H1 (cell line): ENCODE results near the gene RPL37. TPM values are rescaled to one million over a fixed set of nuclear protein-coding genes. Genes with fewer than 3 reads are reported as not detected.

ENCODE experiments used
- CTCF ChIA-PET: fragments of 300-600 bp; sonication (Branson Sonifier 250); formaldehyde crosslinking; loops from one replicate; lab custom pipeline; 2021; ENCODE audit not compliant: partially characterized antibody; lab: Charles Lee
- POLR2A ChIA-PET: fragments of 300-600 bp; sonication (Branson Sonifier 250); formaldehyde crosslinking; loops from one replicate; lab custom pipeline; 2021; ENCODE audit warnings: inconsistent platforms; ENCODE audit not compliant: partially characterized antibody; lab: Charles Lee
- DNase-seq, 2 experiments: peaks; one replicate each; pipeline versions ENCODE4 v3.0.0 to v3.0.0-alpha.2; 2010 to 2022; ENCODE audit warnings: low spot score in 2 of 2, low read depth in 1 of 2, mixed read lengths in 1 of 2
- FAIRE-seq: peaks from 2 replicates; lab custom pipeline; 2011; peaks lifted over from hg19 to GRCh38; lab: Jason Lieb, UNC
- H2AFZ ChIP-seq: 2 replicates; pipeline ENCODE4 v1.8.1; 2012; ENCODE audit warnings: low read length, inconsistent platforms
- H2AK5ac ChIP-seq: 2 replicates; pipeline ENCODE4 v1.6.1; 2013; ENCODE audit warnings: low read depth, low read length
- H2BK120ac ChIP-seq: replicated peaks from 2 replicates; pipeline ENCODE3; 2013; ENCODE audit warnings: low read depth, low read length, inconsistent platforms
- H2BK12ac ChIP-seq: 2 replicates; pipeline ENCODE4 v1.6.1; 2013; ENCODE audit warnings: low read depth, low read length
- H2BK15ac ChIP-seq: 2 replicates; pipeline ENCODE4 v1.6.1; 2013; ENCODE audit warnings: low read length
- H2BK20ac ChIP-seq: 2 replicates; pipeline ENCODE4 v1.6.1; 2013; ENCODE audit warnings: low read length
- H2BK5ac ChIP-seq: 2 replicates; pipeline ENCODE4 v1.6.1; 2013; ENCODE audit warnings: low read depth, low read length
- H3K14ac ChIP-seq: 2 replicates; pipeline ENCODE4 v1.6.1; 2013; ENCODE audit warnings: inconsistent platforms; ENCODE audit not compliant: insufficient read length
- H3K18ac ChIP-seq: 2 replicates; pipeline ENCODE4 v1.6.1; 2013; ENCODE audit warnings: low read length; ENCODE audit errors: extremely low read depth
- H3K23ac ChIP-seq: 2 replicates; pipeline ENCODE4 v1.6.1; 2013; ENCODE audit warnings: inconsistent platforms; ENCODE audit not compliant: insufficient read length
- H3K23me2 ChIP-seq: 2 replicates; pipeline ENCODE4 v1.6.1; 2013; ENCODE audit warnings: low read depth, low read length
- H3K27ac ChIP-seq: 2 replicates; pipeline ENCODE4 v1.6.1; 2011; ENCODE audit warnings: low read depth, low read length, inconsistent platforms
- H3K27me3 ChIP-seq, 4 experiments: replicated peaks in 1 of 4; 1 replicate in 1 of 4; 2 replicates in 3 of 4; pipeline versions ENCODE4 v1.6.1 to v1.8.1; 2011 to 2013; ENCODE audit warnings: low read length in 3 of 4, mild to moderate bottlenecking in 3 of 4, inconsistent platforms in 2 of 4, mixed read lengths in 2 of 4, moderate library complexity in 1 of 4; ENCODE audit not compliant: control insufficient read depth in 3 of 4, insufficient read depth in 3 of 4; ENCODE audit errors: extremely low read depth in 1 of 4
- H3K36me3 ChIP-seq, 4 experiments: 2 replicates each; pipeline versions ENCODE4 v1.6.1 to v1.8.1; 2011 to 2013; ENCODE audit warnings: mild to moderate bottlenecking in 4 of 4, low read length in 3 of 4, moderate library complexity in 2 of 4, control low read depth in 1 of 4, inconsistent platforms in 1 of 4; ENCODE audit not compliant: insufficient read depth in 4 of 4, control insufficient read depth in 2 of 4
- H3K4ac ChIP-seq: replicated peaks from 2 replicates; pipeline ENCODE3; 2013; ENCODE audit warnings: low read length, low read depth, mixed read lengths, inconsistent platforms; ENCODE audit not compliant: insufficient read length
- H3K4me1 ChIP-seq, 4 experiments: replicated peaks in 1 of 4; 1 replicate in 1 of 4; 2 replicates in 3 of 4; pipeline versions ENCODE4 v1.6.1 to v1.8.1; 2011 to 2013; ENCODE audit warnings: low read length in 3 of 4, inconsistent platforms in 2 of 4, mixed read lengths in 1 of 4; ENCODE audit not compliant: insufficient read depth in 4 of 4, control insufficient read depth in 3 of 4
- H3K4me2 ChIP-seq, 2 experiments: 2 replicates each; pipeline versions ENCODE4 v1.6.1 to v1.8.1; 2011 to 2013; ENCODE audit warnings: low read depth in 2 of 2, low read length in 2 of 2, control low read depth in 1 of 2, inconsistent platforms in 1 of 2, mild to moderate bottlenecking in 1 of 2; ENCODE audit not compliant: insufficient read depth in 1 of 2
- H3K4me3 ChIP-seq, 4 experiments: fragments of 200-600, 300-600 bp in 1 of 4; sonication (generic), shearing (Covaris generic), sonication (Bioruptor Twin) in 1 of 4; 2 replicates each; pipeline versions ENCODE4 v1.5.1 to v1.8.1; 2011 to 2016; ENCODE audit warnings: low read length in 4 of 4, low read depth in 3 of 4, control low read depth in 2 of 4, inconsistent platforms in 2 of 4, mild to moderate bottlenecking in 2 of 4, mixed read lengths in 1 of 4, moderate library complexity in 1 of 4; ENCODE audit not compliant: insufficient read depth in 2 of 4; ENCODE audit errors: extremely low read depth in 1 of 4
- H3K56ac ChIP-seq: replicated peaks from 2 replicates; pipeline ENCODE3; 2013; ENCODE audit warnings: low read depth, mild to moderate bottlenecking, mixed read lengths, low read length, inconsistent platforms; ENCODE audit not compliant: insufficient read length
- H3K79me1 ChIP-seq: 2 replicates; pipeline ENCODE4 v1.6.1; 2013; ENCODE audit warnings: low read depth, low read length, control low read depth
- H3K79me2 ChIP-seq, 2 experiments: 2 replicates each; pipeline versions ENCODE4 v1.6.1 to v1.8.1; 2012 to 2013; ENCODE audit warnings: low read length in 2 of 2, mild to moderate bottlenecking in 2 of 2, inconsistent platforms in 1 of 2; ENCODE audit not compliant: insufficient read depth in 2 of 2, control insufficient read depth in 1 of 2
- H3K9ac ChIP-seq, 4 experiments: replicated peaks in 1 of 4; 1 replicate in 1 of 4; 2 replicates in 3 of 4; pipeline versions ENCODE4 v1.6.1 to v1.8.1; 2011 to 2013; ENCODE audit warnings: low read depth in 3 of 4, low read length in 3 of 4, control low read depth in 2 of 4, mild to moderate bottlenecking in 2 of 4, moderate library complexity in 2 of 4, inconsistent platforms in 1 of 4; ENCODE audit errors: extremely low read depth in 1 of 4
- H3K9me3 ChIP-seq, 2 experiments: 2 replicates each; pipeline versions ENCODE4 v1.6.1 to v1.8.1; 2012 to 2013; ENCODE audit warnings: mild to moderate bottlenecking in 2 of 2, moderate library complexity in 2 of 2, control low read depth in 1 of 2, inconsistent platforms in 1 of 2, low read depth in 1 of 2, low read length in 1 of 2, mixed read lengths in 1 of 2; ENCODE audit not compliant: insufficient read depth in 2 of 2
- H4K20me1 ChIP-seq, 2 experiments: replicated peaks in 1 of 2; 2 replicates each; pipeline versions ENCODE3 to v1.8.1; 2011 to 2013; ENCODE audit warnings: inconsistent platforms in 2 of 2, low read length in 2 of 2, mild to moderate bottlenecking in 1 of 2; ENCODE audit not compliant: insufficient read depth in 2 of 2, control insufficient read depth in 1 of 2
- H4K5ac ChIP-seq: 2 replicates; pipeline ENCODE4 v1.6.1; 2013; ENCODE audit warnings: low read length, low read depth, mixed read lengths, inconsistent platforms; ENCODE audit not compliant: insufficient read length
- H4K8ac ChIP-seq: 2 replicates; pipeline ENCODE4 v1.8.0; 2013; ENCODE audit warnings: mild to moderate bottlenecking, moderate library complexity, low read length, inconsistent platforms; ENCODE audit not compliant: insufficient read depth; ENCODE audit errors: extremely low read depth
- H4K91ac ChIP-seq: replicated peaks from 2 replicates; pipeline ENCODE3; 2013; ENCODE audit warnings: low read length, mixed read lengths, inconsistent platforms; ENCODE audit not compliant: insufficient read length
- BCL11A ChIP-seq, 2 experiments: IDR thresholded peaks; one replicate each; pipeline ENCODE4 v1.6.1; 2011; ENCODE audit warnings: low read depth in 2 of 2, low read length in 2 of 2, mild to moderate bottlenecking in 2 of 2
- JUN ChIP-seq: IDR thresholded peaks from 2 replicates; pipeline ENCODE4 v1.6.1; 2011; ENCODE audit warnings: low read depth, mild to moderate bottlenecking, improper control_type of control experiment, low read length
- KDM1A ChIP-seq: fragments of 200-600, 300-600 bp; sonication (generic); IDR thresholded peaks from 2 replicates; pipeline ENCODE4 v1.7.1; 2016; ENCODE audit warnings: mild to moderate bottlenecking, low read length, borderline replicate concordance
- POLR2A ChIP-seq, 2 experiments: IDR thresholded peaks; 1 replicate in 1 of 2; 2 replicates in 1 of 2; pipeline ENCODE4 v1.6.1; 2011; ENCODE audit warnings: low read depth in 2 of 2, low read length in 2 of 2, mild to moderate bottlenecking in 2 of 2; ENCODE audit errors: control extremely low read depth in 1 of 2
- POLR2AphosphoS5 ChIP-seq: IDR thresholded peaks from 2 replicates; pipeline ENCODE4 v1.6.1; 2011; ENCODE audit warnings: low read depth, low read length
- WGBS, 2 experiments: shearing (Covaris generic) in 1 of 2; methylation state at CpG; one replicate each; pipeline versions ENCODE4 v1.1.6 to v1.1.7; 2013 to 2015; ENCODE audit warnings: low lambda C conversion rate in 2 of 2, mixed read lengths in 2 of 2, inconsistent platforms in 1 of 2, low coverage in 1 of 2, missing lambda C conversion rate in 1 of 2; ENCODE audit not compliant: insufficient replicate concordance in 2 of 2, insufficient coverage in 1 of 2, insufficient read length in 1 of 2; ENCODE audit errors: extremely low coverage in 1 of 2, missing lambda C conversion rate in 1 of 2; 5-methylcytosine and 5-hydroxymethylcytosine counted together
- polyA plus RNA-seq, 7 experiments: library from polyadenylated mRNA; depleted of rRNA in 3 of 7; stranded (reverse) in 5 of 7; unstranded in 2 of 7; fragments of >200 nt in 5 of 7; fragments of 200-250 nt in 2 of 7; gene quantifications; 1 replicate in 5 of 7; 2 replicates in 1 of 7; 4 replicates in 1 of 7; pipeline versions ENCODE4 v1.2.1 to v1.2.3, GENCODE V29; 2011 to 2013; ENCODE audit warnings: missing spikeins in 2 of 7, mixed read lengths in 2 of 7
- total RNA-seq: library from RNA; stranded (reverse); fragmentation: NEBNext Ultra II Directional; extraction: Animal tissue kit (Norgen Biotek cat#: 25700); gene quantifications from 2 replicates; pipeline ENCODE4 v1.2.1, GENCODE V29; 2021

RPL37 gene
- total and polyA plus RNA-seq, 2 of the 8 experiments (the other 6 are each of a cell fraction or from before 2014, with no cell fraction given) = 467 to 1,534 TPM

- TF ChIP-seq POLR2AphosphoS5 (peak; percentile 12; the same call in 1 of the 2 replicates), BCL11A (IDR thresholded peaks at IDR 0.05; ENCODE audit: low read depth in 2 of 2, low read length in 2 of 2) (no peak), JUN (no peak), POLR2A (IDR thresholded peaks at IDR 0.05; ENCODE audit: control extremely low read depth in 1 of 2, low read depth in 2 of 2, low read length in 2 of 2) (peak in 1 of 2 experiments; percentile 61; a peak in 2 of 3 replicates), KDM1A (no peak)
- Histone ChIP-seq H3K4me3 (peak overlapping the region in 1 of 4 experiments; percentile 85; a peak in 1 of 8 replicates), H3K4ac (no peak overlapping the region), H3K18ac (no peak overlapping the region), H3K27me3 (no peaks in the 10 kb centered on the region), H2AK5ac (no peak overlapping the region), H3K9ac (no peak overlapping the region), H2BK120ac (no peak overlapping the region), H2BK20ac (no peak overlapping the region), H3K14ac (no peak overlapping the region), H3K27ac (no peak overlapping the region), H2AFZ (no peak overlapping the region), H3K56ac (no peak overlapping the region), H3K79me2 (peaks cover 17 to 47% of the 10 kb centered on the region in 2 experiments), H3K4me2 (peak overlapping the region in 1 of 2 experiments; percentile 33; a peak in 2 of 4 replicates), H2BK5ac (no peak overlapping the region), H4K8ac (no peak overlapping the region), H4K20me1 (peaks cover 11 to 31% of the 10 kb centered on the region in 2 experiments), H3K23ac (no peak overlapping the region), H3K36me3 (peaks cover 49 to 80% (median 74%) of the 10 kb centered on the region in 4 experiments), H3K79me1 (0 out of 2 replicates have a peak, but pooled peaks cover 2% of the 10 kb centered on the region), H2BK12ac (no peak overlapping the region), H3K23me2 (peaks cover 8% of the 10 kb centered on the region), H2BK15ac (no peak overlapping the region), H4K91ac (no peak overlapping the region), H4K5ac (no peak overlapping the region), H3K9me3 (no peaks in the 10 kb centered on the region), H3K4me1 (peaks cover 0 to 7% (median 1%) of the 10 kb centered on the region in 4 experiments; a peak in 2 of 7 replicates)
- WGBS, 2 experiments = 84% methylated on average over 4 of the region's 4 CpGs; no CpG with 5 or more reads in 1 of the 2 experiments
- DNase-seq (no peak), FAIRE-seq (no peak)
- CTCF ChIA-PET = interaction anchor here (2.3 kb wide), 1 partner anchor 47 kb away, joined by 10 read pairs; no protein-coding TSS in a partner anchor
- POLR2A ChIA-PET = interaction anchor here (0.8 to 16.9 kb wide), 20 partner anchors 8 to 152 kb away, joined by 3 to 372 read pairs (median 6); partner anchors contain the start of genes CARD6 and PTGER4
Measured at GRCh38 chr5:40831346-40832210, 3.4 kb downstream of the RPL37 start.
